HEK293 (cell line): ENCODE results near the gene MYO1B.

Experiments
- CTCF ChIA-PET: fragments of 350-600 bp; formaldehyde crosslinking; extraction: SDS; loops from one replicate; lab custom pipeline; 2021; ENCODE audit warnings: antibody characterized with exemption; lab: Yijun Ruan, JAX
- POLR2A ChIA-PET: fragments of 300-600 bp; formaldehyde crosslinking; extraction: SDS; loops from one replicate; lab custom pipeline; 2020; ENCODE audit warnings: antibody characterized with exemption, inconsistent platforms; lab: Yijun Ruan, JAX
- H3K27ac ChIP-seq: fragments of 200-500 bp; sonication (Bioruptor generic); 2 replicates; pipeline ENCODE4 v1.5.1; 2014; ENCODE audit warnings: low read depth, low read length, control low read depth, inconsistent platforms; ENCODE audit errors: extremely low read depth
- H3K36me3 ChIP-seq, 2 experiments: fragments of 200-500 bp in 1 of 2; sonication (Bioruptor generic) in 1 of 2; 1 replicate in 1 of 2; 2 replicates in 1 of 2; pipeline ENCODE4 v1.5.1; 2014 to 2017; ENCODE audit warnings: inconsistent platforms in 2 of 2, low read length in 2 of 2; ENCODE audit not compliant: control insufficient read depth in 2 of 2, insufficient read depth in 1 of 2
- H3K4me1 ChIP-seq: fragments of 200-500 bp; sonication (Bioruptor generic); 2 replicates; pipeline ENCODE4 v1.5.1; 2014; ENCODE audit warnings: mild to moderate bottlenecking, low read length, inconsistent platforms; ENCODE audit not compliant: control insufficient read depth, insufficient read depth
- H3K4me3 ChIP-seq: 2 replicates; pipeline ENCODE4 v1.5.1; 2011; ENCODE audit warnings: low read depth, mild to moderate bottlenecking, control low read depth, low read length, moderate library complexity
- H3K9me3 ChIP-seq: fragments of 200-500 bp; sonication (Bioruptor generic); 2 replicates; pipeline ENCODE4 v1.5.1; 2014; ENCODE audit warnings: low read depth, low read length, inconsistent platforms; ENCODE audit not compliant: control insufficient read depth, insufficient read depth
- EGR2 ChIP-seq: fragments of 450-650 bp; formaldehyde crosslinking; IDR thresholded peaks from 2 replicates; pipeline ENCODE4 v1.5.1; 2016; ENCODE audit warnings: low read depth, missing biosample characterization, missing genetic modification characterization
- GLIS2 ChIP-seq: fragments of 450-650 bp; formaldehyde crosslinking; IDR thresholded peaks from 2 replicates; pipeline ENCODE4 v1.5.1; 2016; ENCODE audit warnings: missing biosample characterization, missing genetic modification characterization
- HOXC10 ChIP-seq: sonication (generic); formaldehyde crosslinking; IDR thresholded peaks from 2 replicates; pipeline ENCODE4 v1.8.1; 2023; ENCODE audit warnings: mild to moderate bottlenecking, missing genetic modification reagents
- PBX3 ChIP-seq: sonication (generic); formaldehyde crosslinking; IDR thresholded peaks from 2 replicates; pipeline ENCODE4 v1.8.1; 2022; ENCODE audit warnings: mild to moderate bottlenecking, moderate library complexity, missing genetic modification reagents
- SP7 ChIP-seq: fragments of 450-650 bp; formaldehyde crosslinking; IDR thresholded peaks from 2 replicates; pipeline ENCODE4 v1.5.1; 2016; ENCODE audit warnings: missing biosample characterization, missing genetic modification characterization
- ZNF140 ChIP-seq: fragments of 450-650 bp; formaldehyde crosslinking; IDR thresholded peaks from 2 replicates; pipeline ENCODE4 v1.5.1; 2016; ENCODE audit warnings: missing biosample characterization, missing genetic modification characterization
- ZNF324 ChIP-seq: fragments of 450-650 bp; formaldehyde crosslinking; IDR thresholded peaks from 2 replicates; pipeline ENCODE4 v1.5.1; 2016; ENCODE audit warnings: missing biosample characterization, missing genetic modification characterization
- ZNF416 ChIP-seq: fragments of 450-650 bp; formaldehyde crosslinking; IDR thresholded peaks from 2 replicates; pipeline ENCODE4 v1.5.1; 2016; ENCODE audit warnings: missing biosample characterization, missing genetic modification characterization
- ZNF423 ChIP-seq: fragments of 450-650 bp; formaldehyde crosslinking; IDR thresholded peaks from 2 replicates; pipeline ENCODE4 v1.5.1; 2016; ENCODE audit warnings: missing biosample characterization, missing genetic modification characterization
- ZNF433 ChIP-seq: fragments of 450-650 bp; formaldehyde crosslinking; IDR thresholded peaks from 2 replicates; pipeline ENCODE4 v1.5.1; 2016; ENCODE audit warnings: missing biosample characterization, missing genetic modification characterization, low read depth
- ZNF549 ChIP-seq: fragments of 450-650 bp; IDR thresholded peaks from 2 replicates; pipeline ENCODE4 v1.5.1; 2018; ENCODE audit warnings: missing biosample characterization, missing genetic modification characterization, mild to moderate bottlenecking, inconsistent platforms, moderate library complexity
- ZNF660 ChIP-seq: fragments of 450-650 bp; IDR thresholded peaks from 2 replicates; pipeline ENCODE4 v1.5.1; 2018; ENCODE audit warnings: missing biosample characterization, mild to moderate bottlenecking, missing genetic modification characterization
- ZNF704 ChIP-seq: fragments of 450-650 bp; formaldehyde crosslinking; IDR thresholded peaks from 2 replicates; pipeline ENCODE4 v1.5.1; 2016; ENCODE audit warnings: missing biosample characterization, missing genetic modification characterization
- ZNF777 ChIP-seq: fragments of 450-650 bp; formaldehyde crosslinking; IDR thresholded peaks from 2 replicates; pipeline ENCODE4 v1.5.1; 2017; ENCODE audit warnings: missing biosample characterization, missing genetic modification characterization, borderline replicate concordance
- ZNF791 ChIP-seq: fragments of 450-650 bp; formaldehyde crosslinking; IDR thresholded peaks from 2 replicates; pipeline ENCODE4 v1.5.1; 2016; ENCODE audit warnings: missing biosample characterization, missing genetic modification characterization
- TF ChIP-seq, protein P1 (sequence below): fragments of 450-650 bp; IDR thresholded peaks from 2 replicates; pipeline ENCODE4 v1.5.1; 2018; ENCODE audit warnings: missing biosample characterization, mild to moderate bottlenecking, missing genetic modification characterization

Gene MYO1B

GRCh38 chr2:191321861-191322662 is 76.9 kb downstream of the MYO1B start (continued):
- TF ChIP-seq ZNF433 (tag by site-specific recombination) (no peak), ZNF423 (tag by site-specific recombination) (peak; percentile 84), ZNF777 (no peak), ZNF704 (no peak), ZNF791 (tag by site-specific recombination) (no peak), EGR2 (tag by site-specific recombination) (no peak), HOXC10 (CRISPR knock-in tag) (no peak)

DNA sequence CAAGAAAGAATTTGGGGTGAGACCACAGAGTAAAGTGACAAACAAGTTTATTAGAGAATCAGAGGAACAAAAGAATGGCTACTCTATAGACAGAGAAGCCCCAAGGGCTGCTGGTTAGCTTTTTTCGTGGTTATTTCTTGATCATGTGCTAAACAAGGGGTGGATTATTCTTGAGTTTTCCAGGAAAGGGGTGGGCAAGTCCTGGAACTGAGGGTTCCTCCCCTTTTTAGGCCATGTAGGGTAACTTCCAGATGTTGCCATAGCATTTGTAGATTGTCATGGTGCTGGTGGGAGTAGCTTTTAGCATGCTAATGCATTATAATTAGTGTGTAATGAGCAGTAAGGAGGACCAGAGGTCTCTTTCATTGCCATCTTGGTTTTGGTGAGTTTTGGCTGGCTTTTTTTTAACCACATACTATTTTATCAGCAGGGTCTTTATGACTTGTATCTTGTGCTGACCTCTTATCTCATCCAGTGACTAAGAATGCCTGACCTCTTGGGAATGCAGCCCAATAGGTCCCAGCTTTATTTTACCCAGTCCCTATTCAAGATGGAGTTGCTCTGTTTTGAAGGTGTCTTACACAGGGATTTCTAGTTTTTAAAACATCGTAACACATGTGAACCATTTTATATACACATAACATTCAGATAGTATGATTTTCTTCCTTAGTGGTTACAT is 77.8 kb downstream of the MYO1B start:
- H3K9me3 ChIP-seq: no peaks in the 10 kb centered on the region
- peaks cover 42% of the 10 kb centered on the region for H3K4me1 ChIP-seq
- ChIA-PET CTCF (interaction anchor here (0.5 to 1.8 kb wide), 5 partner anchors 21 to 1011 kb away, joined by 3 to 7 read pairs (median 4); no protein-coding TSS in a partner anchor), POLR2A (interaction anchor here (0.8 kb wide), 1 partner anchor 77 kb away, joined by 5 read pairs; no protein-coding TSS in a partner anchor)
- H3K36me3 ChIP-seq: no peaks in the 10 kb centered on the region
- no peak overlapping the region for H3K4me3 ChIP-seq
- H3K27ac ChIP-seq: peak overlapping the region; percentile 80
- TF ChIP-seq PBX3 (CRISPR knock-in tag) (no peak), ZNF549 (tag by site-specific recombination) (no peak), ZNF140 (tag by site-specific recombination) (no peak), ZNF416 (tag by site-specific recombination) (no peak), ZNF660 (tag by site-specific recombination) (no peak)
- TF ChIP-seq, all 188 proteins: peak for 0

- TF ChIP-seq, protein P1, sequence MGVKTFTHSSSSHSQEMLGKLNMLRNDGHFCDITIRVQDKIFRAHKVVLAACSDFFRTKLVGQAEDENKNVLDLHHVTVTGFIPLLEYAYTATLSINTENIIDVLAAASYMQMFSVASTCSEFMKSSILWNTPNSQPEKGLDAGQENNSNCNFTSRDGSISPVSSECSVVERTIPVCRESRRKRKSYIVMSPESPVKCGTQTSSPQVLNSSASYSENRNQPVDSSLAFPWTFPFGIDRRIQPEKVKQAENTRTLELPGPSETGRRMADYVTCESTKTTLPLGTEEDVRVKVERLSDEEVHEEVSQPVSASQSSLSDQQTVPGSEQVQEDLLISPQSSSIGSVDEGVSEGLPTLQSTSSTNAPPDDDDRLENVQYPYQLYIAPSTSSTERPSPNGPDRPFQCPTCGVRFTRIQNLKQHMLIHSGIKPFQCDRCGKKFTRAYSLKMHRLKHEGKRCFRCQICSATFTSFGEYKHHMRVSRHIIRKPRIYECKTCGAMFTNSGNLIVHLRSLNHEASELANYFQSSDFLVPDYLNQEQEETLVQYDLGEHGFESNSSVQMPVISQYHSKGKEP (tag by site-specific recombination): no peak
- TF ChIP-seq GLIS2 (tag by site-specific recombination) (no peak), SP7 (tag by site-specific recombination) (peak; percentile 63; the same call in 1 of the 2 replicates), ZNF324 (tag by site-specific recombination) (no peak)
- Histone ChIP-seq H3K36me3 (peaks cover 4 to 11% of the 10 kb centered on the region in 2 experiments; a peak in 1 of 3 replicates), H3K27ac (no peak overlapping the region), H3K4me1 (peaks cover 19% of the 10 kb centered on the region), H3K4me3 (no peak overlapping the region), H3K9me3 (no peaks in the 10 kb centered on the region)
- CTCF ChIA-PET: no interaction called here
- POLR2A ChIA-PET: no interaction called here
These were observed 80.6 kb downstream of the MYO1B start for GRCh38 chr2:191325651-191326365.
